WTC11 (cell line): ENCODE measurements around the gene GABBR2. TPM values are rescaled to one million over a fixed set of nuclear protein-coding genes. Genes with fewer than 3 reads are reported as not detected.

ENCODE experiments used
- ATAC-seq: fragments of 200-7000 bp; cut with Tn5 transposase; 2 replicates; pipeline ENCODE4 v1.10.0; 2021; ENCODE audit warnings: mild to moderate bottlenecking, moderate library complexity
- CTCF ChIA-PET: fragments of 300-600 bp; sonication (Branson Sonifier 250); formaldehyde crosslinking; loops from one replicate; lab custom pipeline; 2021; ENCODE audit warnings: antibody characterized with exemption; lab: Charles Lee
- POLR2A ChIA-PET: fragments of 350-600 bp; sonication (Branson Sonifier 250); formaldehyde crosslinking; loops from one replicate; lab custom pipeline; 2021; ENCODE audit warnings: antibody characterized with exemption; lab: Charles Lee
- DNase-seq: peaks from one replicate; pipeline ENCODE4 v3.0.0; 2021; ENCODE audit warnings: low spot score
- H3K27ac Mint-ChIP-seq: 2 replicates; pipeline ENCODE4 v1.8.0; 2021; ENCODE audit warnings: mixed read lengths
- H3K27me3 Mint-ChIP-seq: 2 replicates; pipeline ENCODE4 v1.8.0; 2021; ENCODE audit warnings: low read depth, mild to moderate bottlenecking, moderate library complexity, mixed read lengths
- H3K36me3 Mint-ChIP-seq: 2 replicates; pipeline ENCODE4 v1.8.0; 2021; ENCODE audit warnings: mixed read lengths
- H3K4me1 Mint-ChIP-seq: 2 replicates; pipeline ENCODE4 v1.8.0; 2022; ENCODE audit warnings: mixed read lengths
- H3K4me3 Mint-ChIP-seq: 2 replicates; pipeline ENCODE4 v1.8.0; 2021; ENCODE audit warnings: mild to moderate bottlenecking, moderate library complexity, mixed read lengths
- H3K9me3 Mint-ChIP-seq: 2 replicates; pipeline ENCODE4 v1.8.0; 2021; ENCODE audit warnings: mixed read lengths
- CREB1 ChIP-seq: sonication (generic); formaldehyde crosslinking; IDR thresholded peaks from 2 replicates; pipeline ENCODE4 v1.8.0; 2023; ENCODE audit warnings: mild to moderate bottlenecking, missing genetic modification reagents
- CTCF ChIP-seq: fragments of 200-600 bp; IDR thresholded peaks from 2 replicates; pipeline ENCODE4 v1.8.0; 2022; ENCODE audit warnings: antibody characterized with exemption
- E2F1 ChIP-seq: sonication (generic); formaldehyde crosslinking; IDR thresholded peaks from 2 replicates; pipeline ENCODE4 v1.8.0; 2022; ENCODE audit warnings: mild to moderate bottlenecking, missing genetic modification reagents
- E2F5 ChIP-seq: sonication (generic); formaldehyde crosslinking; IDR thresholded peaks from 2 replicates; pipeline ENCODE4 v1.8.1; 2022; ENCODE audit warnings: mild to moderate bottlenecking, moderate library complexity, missing genetic modification reagents
- ESRRA ChIP-seq: sonication (generic); formaldehyde crosslinking; IDR thresholded peaks from 2 replicates; pipeline ENCODE4 v1.8.1; 2022; ENCODE audit warnings: mild to moderate bottlenecking, missing genetic modification reagents, borderline replicate concordance
- FOXP1 ChIP-seq: sonication (generic); formaldehyde crosslinking; IDR thresholded peaks from 2 replicates; pipeline ENCODE4 v1.8.0; 2022; ENCODE audit warnings: missing genetic modification reagents, mild to moderate bottlenecking, moderate library complexity, borderline replicate concordance
- HMGA2 ChIP-seq: fragments of 250-450 bp; sonication (Bioruptor Pico); IDR thresholded peaks from 2 replicates; pipeline ENCODE4 v1.4.0; 2021; ENCODE audit warnings: mild to moderate bottlenecking, moderate library complexity
- IRF1 ChIP-seq: sonication (generic); formaldehyde crosslinking; IDR thresholded peaks from 2 replicates; pipeline ENCODE4 v1.8.0; 2023; ENCODE audit warnings: missing genetic modification reagents
- JUN ChIP-seq: sonication (generic); formaldehyde crosslinking; IDR thresholded peaks from 2 replicates; pipeline ENCODE4 v1.8.0; 2023; ENCODE audit warnings: mild to moderate bottlenecking, missing genetic modification reagents
- MAX ChIP-seq: sonication (generic); formaldehyde crosslinking; IDR thresholded peaks from 2 replicates; pipeline ENCODE4 v1.8.0; 2022; ENCODE audit warnings: mild to moderate bottlenecking, missing genetic modification reagents
- NR1H2 ChIP-seq: sonication (generic); formaldehyde crosslinking; IDR thresholded peaks from 2 replicates; pipeline ENCODE4 v1.9.0; 2021; ENCODE audit warnings: mild to moderate bottlenecking, moderate library complexity, missing genetic modification reagents
- OVOL2 ChIP-seq: fragments of 250-450 bp; sonication (Bioruptor Pico); IDR thresholded peaks from 2 replicates; pipeline ENCODE4 v1.9.0; 2021; ENCODE audit warnings: mild to moderate bottlenecking, borderline replicate concordance
- RORB ChIP-seq: fragments of 250-450 bp; sonication (Bioruptor Pico); IDR thresholded peaks from 2 replicates; pipeline ENCODE4 v1.9.0; 2021; ENCODE audit warnings: mild to moderate bottlenecking
- SMAD3 ChIP-seq: sonication (generic); formaldehyde crosslinking; IDR thresholded peaks from 2 replicates; pipeline ENCODE4 v1.8.0; 2022; ENCODE audit warnings: missing genetic modification reagents, mild to moderate bottlenecking, borderline replicate concordance
- SOX15 ChIP-seq: fragments of 250-450 bp; sonication (Bioruptor Pico); IDR thresholded peaks from 2 replicates; pipeline ENCODE4 v1.9.0; 2021; ENCODE audit warnings: mild to moderate bottlenecking
- STAT6 ChIP-seq: sonication (generic); formaldehyde crosslinking; conservative IDR thresholded peaks from 2 replicates; pipeline ENCODE4 v1.8.1; 2023; ENCODE audit warnings: mild to moderate bottlenecking, low read depth, missing genetic modification reagents, moderate library complexity
- ZBTB21 ChIP-seq: sonication (generic); formaldehyde crosslinking; IDR thresholded peaks from 2 replicates; pipeline ENCODE4 v1.8.1; 2023; ENCODE audit warnings: mild to moderate bottlenecking, missing genetic modification reagents, borderline replicate concordance
- ZNF281 ChIP-seq: sonication (generic); formaldehyde crosslinking; IDR thresholded peaks from 2 replicates; pipeline ENCODE4 v1.8.0; 2023; ENCODE audit warnings: mild to moderate bottlenecking, missing genetic modification reagents
- ZNF317 ChIP-seq: sonication (generic); formaldehyde crosslinking; IDR thresholded peaks from 2 replicates; pipeline ENCODE4 v1.8.1; 2023; ENCODE audit warnings: low read depth, mild to moderate bottlenecking, moderate library complexity, missing genetic modification reagents, borderline replicate concordance
- ZNF423 ChIP-seq: fragments of 250-450 bp; sonication (Bioruptor Pico); IDR thresholded peaks from 2 replicates; pipeline ENCODE4 v2.1.2; 2022; ENCODE audit warnings: mild to moderate bottlenecking, moderate library complexity
- ZNF512 ChIP-seq: sonication (generic); formaldehyde crosslinking; IDR thresholded peaks from 2 replicates; pipeline ENCODE4 v1.8.1; 2022; ENCODE audit warnings: missing genetic modification reagents, borderline replicate concordance
- total RNA-seq: library from RNA; stranded (reverse); gene quantifications from 3 replicates; pipeline ENCODE4 v1.2.3, GENCODE V29; 2021

Gene GABBR2
- total RNA-seq, 1 experiment from 2014 or later, result 0.92 TPM

GRCh38 chr9:98603821-98604383, 104.8 kb downstream of the GABBR2 start:
- TF ChIP-seq JUN (CRISPR knock-in tag) (no peak), ESRRA (CRISPR knock-in tag) (no peak), FOXP1 (CRISPR knock-in tag) (no peak), ZBTB21 (CRISPR knock-in tag) (no peak), SOX15 (CRISPR knock-in tag) (no peak), STAT6 (CRISPR knock-in tag) (no peak), NR1H2 (CRISPR knock-in tag) (no peak), ZNF423 (CRISPR knock-in tag) (no peak), OVOL2 (no peak), ZNF281 (no peak), MAX (no peak)
- no peaks in the 10 kb centered on the region for H3K9me3 Mint-ChIP-seq
- DNase-seq (no peak), ATAC-seq (no peak)
- ChIA-PET CTCF (no interaction called here), POLR2A (no interaction called here)
- H3K27me3 Mint-ChIP-seq, result no peaks in the 10 kb centered on the region
- no peak overlapping the region for H3K27ac Mint-ChIP-seq
- H3K4me3 Mint-ChIP-seq, result no peak overlapping the region
- no peaks in the 10 kb centered on the region for H3K36me3 Mint-ChIP-seq
- peaks cover 15% of the 10 kb centered on the region for H3K4me1 Mint-ChIP-seq

- ATAC-seq (no peak), DNase-seq (no peak)
- Mint-ChIP-seq H3K36me3 (no peaks in the 10 kb centered on the region), H3K27me3 (no peaks in the 10 kb centered on the region), H3K4me1 (peaks cover 15% of the 10 kb centered on the region), H3K4me3 (no peak overlapping the region), H3K9me3 (no peaks in the 10 kb centered on the region), H3K27ac (no peak overlapping the region)
- TF ChIP-seq ZNF317 (CRISPR knock-in tag), result no peak
- TF ChIP-seq ZNF512 (CRISPR knock-in tag), result no peak
- no peak for TF ChIP-seq IRF1 (CRISPR knock-in tag)
- TF ChIP-seq HMGA2 (CRISPR knock-in tag), result no peak
- no peak for TF ChIP-seq RORB
- no peak for TF ChIP-seq SMAD3 (CRISPR knock-in tag)
- no peak for TF ChIP-seq CTCF
- no peak for TF ChIP-seq CREB1 (CRISPR knock-in tag)
- no peak for TF ChIP-seq E2F5
- TF ChIP-seq E2F1 (CRISPR knock-in tag), result no peak
- CTCF ChIA-PET, result no interaction called here
- POLR2A ChIA-PET, result no interaction called here
Measured at GRCh38 chr9:98602839-98603500, 105.8 kb downstream of the GABBR2 start.
